CD8-positive, alpha-beta memory T cell (primary cell): ENCODE data around the gene RNGTT. TPM values are rescaled to one million over a fixed set of nuclear protein-coding genes. Genes with fewer than 3 reads are reported as not detected.

Experiments
- CTCF ChIA-PET: fragments of 350-600 bp; sonication (Branson Sonifier 250); formaldehyde crosslinking; loops from one replicate; lab custom pipeline; 2021; ENCODE audit warnings: antibody characterized with exemption; lab: Charles Lee
- POLR2A ChIA-PET: fragments of 350-600 bp; sonication (Branson Sonifier 250); formaldehyde crosslinking; loops from one replicate; lab custom pipeline; 2021; ENCODE audit warnings: antibody characterized with exemption; lab: Charles Lee
- DNase-seq, 5 donors: peaks; one replicate each; pipeline versions ENCODE4 v3.0.0 to v3.0.0-alpha.2; 2020 to 2022; ENCODE audit warnings: mixed read lengths in 1 of 5
- H3K27ac ChIP-seq: one replicate; pipeline ENCODE4 v1.7.0; 2013; ENCODE audit warnings: low read depth, mild to moderate bottlenecking, low read length, moderate library complexity
- H3K27me3 ChIP-seq: 2 replicates; pipeline ENCODE4 v1.7.0; 2013; ENCODE audit warnings: low read length, mild to moderate bottlenecking; ENCODE audit not compliant: insufficient read depth, poor library complexity, severe bottlenecking
- H3K36me3 ChIP-seq: 2 replicates; pipeline ENCODE4 v1.7.0; 2013; ENCODE audit warnings: mild to moderate bottlenecking, low read length, moderate library complexity; ENCODE audit not compliant: insufficient read depth
- H3K4me1 ChIP-seq: 2 replicates; pipeline ENCODE4 v1.7.0; 2013; ENCODE audit warnings: mild to moderate bottlenecking, low read length, moderate library complexity; ENCODE audit not compliant: insufficient read depth
- H3K4me3 ChIP-seq: 2 replicates; pipeline ENCODE4 v1.7.0; 2013; ENCODE audit warnings: mild to moderate bottlenecking, low read length
- H3K9me3 ChIP-seq: 2 replicates; pipeline ENCODE4 v1.7.0; 2013; ENCODE audit warnings: mild to moderate bottlenecking, low read length
- H3K27ac Mint-ChIP-seq, 8 donors: one replicate each; pipeline ENCODE4 v1.8.0; 2020 to 2021; ENCODE audit warnings: mixed read lengths in 8 of 8, mild to moderate bottlenecking in 6 of 8, inconsistent platforms in 3 of 8, moderate library complexity in 3 of 8
- H3K27me3 Mint-ChIP-seq, 2 donors: one replicate each; pipeline ENCODE4 v1.8.0; 2020 to 2021; ENCODE audit warnings: mixed read lengths in 2 of 2, mild to moderate bottlenecking in 1 of 2, moderate library complexity in 1 of 2
- H3K36me3 Mint-ChIP-seq, 3 donors: one replicate each; pipeline ENCODE4 v1.8.0; 2020 to 2021; ENCODE audit warnings: mixed read lengths in 3 of 3, inconsistent platforms in 1 of 3, mild to moderate bottlenecking in 1 of 3
- H3K4me1 Mint-ChIP-seq, 3 donors: one replicate each; pipeline ENCODE4 v1.8.0; 2020 to 2021; ENCODE audit warnings: mixed read lengths in 3 of 3, inconsistent platforms in 1 of 3, mild to moderate bottlenecking in 1 of 3
- H3K4me3 Mint-ChIP-seq, 7 donors: one replicate each; pipeline ENCODE4 v1.8.0; 2020 to 2021; ENCODE audit warnings: mixed read lengths in 7 of 7, mild to moderate bottlenecking in 6 of 7, moderate library complexity in 4 of 7, inconsistent platforms in 2 of 7
- H3K9me3 Mint-ChIP-seq, 5 donors: one replicate each; pipeline ENCODE4 v1.8.0; 2020 to 2022; ENCODE audit warnings: mixed read lengths in 5 of 5, mild to moderate bottlenecking in 3 of 5, moderate library complexity in 2 of 5, inconsistent platforms in 1 of 5
- polyA plus RNA-seq: library from polyadenylated mRNA; unstranded; fragments of 300-500 nt; fragmentation: Illumina TruSeq; gene quantifications from one replicate; pipeline ENCODE4 v1.2.3, GENCODE V29; 2021
- total RNA-seq, 2 experiments: library from RNA; stranded (reverse); gene quantifications; one replicate each; pipeline ENCODE4 v1.2.3, GENCODE V29; 2021

Gene RNGTT
- total and polyA plus RNA-seq, 3 experiments from 2014 or later: 16.0 to 22.3 (median 20.7) TPM

- H3K4me1 Mint-ChIP-seq: peaks cover 4 to 12% (median 10%) of the 10 kb centered on the region in 3 donors
- no peak overlapping the region for H3K4me3 Mint-ChIP-seq
- no peaks in the 10 kb centered on the region for H3K9me3 Mint-ChIP-seq
- H3K36me3 Mint-ChIP-seq: peaks cover 0 to 4% (median 0%) of the 10 kb centered on the region in 3 donors
- no peaks in the 10 kb centered on the region for H3K9me3 ChIP-seq
- no peaks in the 10 kb centered on the region for H3K4me1 ChIP-seq
- no peak for DNase-seq
- H3K36me3 ChIP-seq: no peaks in the 10 kb centered on the region
- H3K27ac Mint-ChIP-seq: peak overlapping the region in 1 of 8 donors; percentile 58
- H3K27me3 Mint-ChIP-seq: peaks cover 0 to 5% of the 10 kb centered on the region in 2 donors
- no peak overlapping the region for H3K27ac ChIP-seq
- CTCF ChIA-PET: no interaction called here
- H3K4me3 ChIP-seq: no peak overlapping the region
- H3K27me3 ChIP-seq: no peaks in the 10 kb centered on the region
- POLR2A ChIA-PET: no interaction called here
Observed at GRCh38 chr6:89007209-89008000, 44.0 kb upstream of the RNGTT start.

GRCh38 chr6:89002523-89002922 is 39.1 kb upstream of the RNGTT start:
- ChIA-PET POLR2A (no interaction called here), CTCF (no interaction called here)
- no peaks in the 10 kb centered on the region for H3K9me3 Mint-ChIP-seq
- peaks cover 2 to 3% (median 2%) of the 10 kb centered on the region in 3 donors for H3K4me1 Mint-ChIP-seq
- peaks cover 0 to 4% (median 0%) of the 10 kb centered on the region in 3 donors for H3K36me3 Mint-ChIP-seq
- no peaks in the 10 kb centered on the region for H3K36me3 ChIP-seq
- no peak overlapping the region for H3K27ac ChIP-seq
- H3K4me1 ChIP-seq: no peaks in the 10 kb centered on the region
- H3K9me3 ChIP-seq: no peaks in the 10 kb centered on the region
- H3K4me3 Mint-ChIP-seq: no peak overlapping the region
- peaks cover 3% of the 10 kb centered on the region in 2 donors for H3K27me3 Mint-ChIP-seq
- DNase-seq: no peak
- no peaks in the 10 kb centered on the region for H3K27me3 ChIP-seq
- no peak overlapping the region for H3K27ac Mint-ChIP-seq
- no peak overlapping the region for H3K4me3 ChIP-seq

- Mint-ChIP-seq H3K4me3 (no peak overlapping the region), H3K9me3 (no peaks in the 10 kb centered on the region), H3K36me3 (no peaks in the 10 kb centered on the region), H3K27ac (peak overlapping the region in 1 of 8 donors; percentile 56), H3K4me1 (no peaks in the 10 kb centered on the region), H3K27me3 (peaks cover 0 to 3% of the 10 kb centered on the region in 2 donors)
- H3K4me3 ChIP-seq: no peak overlapping the region
- no peaks in the 10 kb centered on the region for H3K4me1 ChIP-seq
- no peak overlapping the region for H3K27ac ChIP-seq
- ChIA-PET POLR2A (no interaction called here), CTCF (interaction anchor here (1.0 kb wide), 1 partner anchor 15 kb away, joined by 3 read pairs; no protein-coding TSS in a partner anchor)
- H3K36me3 ChIP-seq: no peaks in the 10 kb centered on the region
- no peaks in the 10 kb centered on the region for H3K27me3 ChIP-seq
- DNase-seq: no peak
- no peaks in the 10 kb centered on the region for H3K9me3 ChIP-seq
Observed at GRCh38 chr6:88997327-88997726, 33.9 kb upstream of the RNGTT start.

GRCh38 chr6:88992741-88993552 is 29.5 kb upstream of the RNGTT start:
- H3K27ac ChIP-seq: no peak overlapping the region
- H3K27me3 ChIP-seq: no peaks in the 10 kb centered on the region
- ChIA-PET POLR2A (no interaction called here), CTCF (no interaction called here)
- Mint-ChIP-seq H3K36me3 (no peaks in the 10 kb centered on the region), H3K27ac (peak overlapping the region in 1 of 8 donors; percentile 27), H3K27me3 (no peaks in the 10 kb centered on the region), H3K4me3 (no peak overlapping the region), H3K4me1 (no peaks in the 10 kb centered on the region), H3K9me3 (no peaks in the 10 kb centered on the region)
- no peaks in the 10 kb centered on the region for H3K9me3 ChIP-seq
- H3K4me3 ChIP-seq: no peak overlapping the region
- no peaks in the 10 kb centered on the region for H3K4me1 ChIP-seq
- H3K36me3 ChIP-seq: no peaks in the 10 kb centered on the region
- DNase-seq: no peak

- DNase-seq: no peak
- H3K36me3 ChIP-seq: no peaks in the 10 kb centered on the region
- Mint-ChIP-seq H3K27ac (no peak overlapping the region), H3K4me3 (no peak overlapping the region), H3K36me3 (no peaks in the 10 kb centered on the region), H3K4me1 (no peaks in the 10 kb centered on the region), H3K27me3 (peaks cover 0 to 2% of the 10 kb centered on the region in 2 donors), H3K9me3 (no peaks in the 10 kb centered on the region)
- no peak overlapping the region for H3K4me3 ChIP-seq
- ChIA-PET CTCF (no interaction called here), POLR2A (no interaction called here)
- H3K4me1 ChIP-seq: no peaks in the 10 kb centered on the region
- no peak overlapping the region for H3K27ac ChIP-seq
- H3K9me3 ChIP-seq: no peaks in the 10 kb centered on the region
- H3K27me3 ChIP-seq: no peaks in the 10 kb centered on the region
Observed at GRCh38 chr6:88989215-88989614, 25.8 kb upstream of the RNGTT start.

- Mint-ChIP-seq H3K36me3 (no peaks in the 10 kb centered on the region), H3K9me3 (no peaks in the 10 kb centered on the region), H3K27me3 (peaks cover 0 to 2% of the 10 kb centered on the region in 2 donors), H3K27ac (no peak overlapping the region), H3K4me3 (no peak overlapping the region), H3K4me1 (no peaks in the 10 kb centered on the region)
- Histone ChIP-seq H3K4me1 (peaks cover under 1% of the 10 kb centered on the region), H3K27ac (no peak overlapping the region), H3K27me3 (no peaks in the 10 kb centered on the region), H3K36me3 (no peaks in the 10 kb centered on the region), H3K4me3 (no peak overlapping the region), H3K9me3 (no peaks in the 10 kb centered on the region)
- ChIA-PET CTCF (interaction anchor here (0.9 kb wide), 1 partner anchor 384 kb away, joined by 6 read pairs; no protein-coding TSS in a partner anchor), POLR2A (no interaction called here)
- no peak for DNase-seq
Observed at GRCh38 chr6:88987922-88988321, 24.5 kb upstream of the RNGTT start.

GRCh38 chr6:88985901-88986300 is 22.5 kb upstream of the RNGTT start:
- no peaks in the 10 kb centered on the region for H3K9me3 ChIP-seq
- H3K4me1 ChIP-seq: peaks cover 3% of the 10 kb centered on the region
- no peak overlapping the region for H3K4me3 ChIP-seq
- H3K9me3 Mint-ChIP-seq: no peaks in the 10 kb centered on the region
- H3K36me3 ChIP-seq: no peaks in the 10 kb centered on the region
- no peak overlapping the region for H3K4me3 Mint-ChIP-seq
- H3K27me3 ChIP-seq: no peaks in the 10 kb centered on the region
- ChIA-PET CTCF (interaction anchor here (0.5 to 1.6 kb wide), 2 partner anchors 258 to 386 kb away, joined by 3 to 5 read pairs; no protein-coding TSS in a partner anchor), POLR2A (no interaction called here)
- H3K27me3 Mint-ChIP-seq: peaks cover 2 to 3% of the 10 kb centered on the region in 2 donors
- H3K36me3 Mint-ChIP-seq: no peaks in the 10 kb centered on the region
- no peak overlapping the region for H3K27ac ChIP-seq
- DNase-seq: no peak
- H3K27ac Mint-ChIP-seq: no peak overlapping the region
- no peaks in the 10 kb centered on the region for H3K4me1 Mint-ChIP-seq

GRCh38 chr6:88984606-88985005 is 21.2 kb upstream of the RNGTT start:
- CTCF ChIA-PET: interaction anchor here (1.4 to 3.5 kb wide), 4 partner anchors 66 to 388 kb away, joined by 3 to 36 read pairs (median 16); no protein-coding TSS in a partner anchor
- Mint-ChIP-seq H3K4me3 (no peak overlapping the region), H3K36me3 (no peaks in the 10 kb centered on the region), H3K9me3 (no peaks in the 10 kb centered on the region), H3K27me3 (peaks cover 2 to 4% of the 10 kb centered on the region in 2 donors), H3K4me1 (no peaks in the 10 kb centered on the region), H3K27ac (no peak overlapping the region)
- Histone ChIP-seq H3K27me3 (no peaks in the 10 kb centered on the region), H3K27ac (no peak overlapping the region), H3K36me3 (no peaks in the 10 kb centered on the region), H3K9me3 (no peaks in the 10 kb centered on the region), H3K4me1 (peaks cover 3% of the 10 kb centered on the region), H3K4me3 (no peak overlapping the region)
- POLR2A ChIA-PET: no interaction called here
- DNase-seq: no peak
